GM20431 (cell line): ENCODE results near the gene HCK.
"Not testable (repeated sequence)": the region's sequence is repeated elsewhere in the genome, so short reads cannot be mapped to it uniquely, and the experiment has no call there.

Experiments
- in situ Hi-C: fragments of 300-500 bp; cut with MseI, MboI; formaldehyde crosslinking; loops from one replicate; pipeline ENCODE4 v1.15.0; 2020; ENCODE audit warnings: low sequenced_read_pairs; ENCODE audit not compliant: unreplicated experiment

HCK gene

DNA sequence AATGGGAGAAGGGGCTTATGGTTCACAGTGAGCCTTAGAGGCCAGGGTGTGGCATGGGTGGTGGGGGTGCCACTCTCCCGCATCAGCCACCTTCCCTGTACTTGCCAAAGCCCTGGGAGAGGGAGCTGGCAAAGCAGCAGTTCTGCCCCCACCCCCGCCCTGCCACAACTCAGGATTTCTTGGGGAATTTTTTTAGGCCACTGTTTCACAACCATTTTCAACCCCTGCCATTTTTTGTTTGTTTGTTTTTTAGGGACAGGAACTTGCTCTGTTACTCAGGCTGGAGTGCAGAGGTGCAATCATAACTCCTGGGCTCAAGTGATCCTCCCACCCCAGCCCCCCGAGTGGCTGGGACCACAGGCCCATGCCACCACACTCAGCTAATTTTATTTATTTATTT lies 35.0 kb downstream of the HCK start:
- in situ Hi-C loops: no loop called here

DNA sequence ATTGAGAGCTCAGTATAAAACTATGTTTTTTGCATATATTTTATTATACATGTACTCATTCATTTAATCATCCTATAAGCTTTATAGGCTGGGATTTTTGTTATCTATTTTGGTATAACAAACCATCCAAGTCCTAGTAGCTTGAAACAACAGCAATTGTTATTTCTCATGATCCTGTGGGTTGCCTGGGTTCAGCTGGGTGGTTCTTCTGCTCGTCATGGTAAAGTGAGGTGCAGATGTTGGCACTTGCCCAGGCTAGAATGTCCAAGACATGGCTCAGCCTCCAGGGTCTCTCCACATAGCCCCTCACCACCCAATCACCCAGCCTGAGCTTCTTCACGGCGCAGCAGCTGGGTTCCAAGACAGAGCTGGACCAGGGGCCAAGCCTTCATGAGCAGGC lies 36.7 kb downstream of the HCK start:
- in situ Hi-C loops: no loop called here

DNA sequence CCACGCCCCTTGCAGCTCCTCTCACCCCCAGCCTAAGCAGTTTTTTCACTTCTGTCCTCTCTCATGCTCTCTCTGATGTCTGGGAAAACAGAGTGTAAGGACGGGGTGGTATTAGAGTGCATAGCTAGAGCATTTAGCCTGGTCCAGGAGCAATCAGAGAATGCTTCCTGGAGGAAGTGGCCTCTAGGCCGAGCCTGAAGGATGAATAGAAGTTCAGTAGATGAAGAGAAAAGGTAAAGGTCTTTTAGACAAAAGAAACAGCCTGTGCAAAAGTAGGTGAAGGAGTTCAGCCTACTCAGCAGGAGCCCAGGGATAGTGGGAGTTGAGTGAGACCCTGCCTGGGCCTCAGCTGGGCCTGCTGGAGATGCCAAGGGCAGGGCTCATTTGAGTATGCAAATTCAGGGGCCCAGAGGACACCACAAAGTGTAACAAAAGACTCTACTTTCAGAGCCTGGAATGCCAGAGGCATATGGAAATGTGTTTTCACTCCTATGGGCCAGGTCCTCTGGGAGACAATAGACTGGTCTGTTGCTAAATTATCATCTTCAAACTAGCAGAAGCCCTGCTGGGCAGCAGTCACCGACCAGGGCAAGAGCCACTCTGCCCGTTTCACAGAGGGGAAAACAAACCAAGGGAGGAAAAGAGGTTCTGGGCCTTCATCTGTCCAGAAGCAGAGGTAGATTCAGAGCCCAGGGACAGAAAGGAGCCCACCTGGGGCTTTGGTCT lies 37.8 kb downstream of the HCK start:
- in situ Hi-C loops: no loop called here

DNA sequence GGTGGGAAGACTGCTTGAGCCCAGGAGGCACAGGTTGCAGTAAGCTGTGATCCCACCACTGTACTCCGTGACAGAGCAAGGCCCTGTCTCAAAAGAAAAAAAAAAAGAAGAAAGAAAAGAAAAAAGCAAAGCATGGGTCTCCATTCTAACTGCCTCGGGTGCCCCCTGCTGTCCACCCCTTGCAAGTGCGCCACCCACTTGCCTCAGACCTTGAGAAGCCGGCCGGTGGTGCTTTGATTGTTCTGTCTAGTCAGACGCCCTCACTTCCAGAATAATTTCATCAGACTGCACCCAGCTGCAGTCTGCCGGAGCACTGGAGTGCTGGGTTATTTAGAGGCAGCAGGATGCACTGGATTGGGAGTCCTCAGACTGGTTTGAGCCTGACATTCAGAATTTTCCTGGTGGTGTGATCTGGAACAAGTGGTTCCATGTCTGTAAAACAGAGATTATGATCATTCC lies 39.9 kb downstream of the HCK start:
- in situ Hi-C loops: no loop called here

DNA sequence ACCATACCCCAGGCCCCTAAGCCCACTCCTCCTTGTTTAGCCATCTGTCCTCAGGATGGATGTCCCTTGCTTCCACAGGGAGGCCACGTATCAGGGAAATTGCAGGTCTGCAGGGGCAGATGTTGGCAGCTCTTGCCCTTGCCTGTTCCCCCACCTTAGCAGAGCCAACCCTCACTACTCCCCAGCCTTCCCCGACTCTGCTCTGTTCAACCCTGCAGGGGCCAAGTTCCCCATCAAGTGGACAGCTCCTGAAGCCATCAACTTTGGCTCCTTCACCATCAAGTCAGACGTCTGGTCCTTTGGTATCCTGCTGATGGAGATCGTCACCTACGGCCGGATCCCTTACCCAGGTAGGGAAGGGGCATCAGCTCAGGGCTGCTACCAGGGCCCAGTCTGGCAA lies 46.7 kb downstream of the HCK start:
- in situ Hi-C loops: no loop called here

DNA sequence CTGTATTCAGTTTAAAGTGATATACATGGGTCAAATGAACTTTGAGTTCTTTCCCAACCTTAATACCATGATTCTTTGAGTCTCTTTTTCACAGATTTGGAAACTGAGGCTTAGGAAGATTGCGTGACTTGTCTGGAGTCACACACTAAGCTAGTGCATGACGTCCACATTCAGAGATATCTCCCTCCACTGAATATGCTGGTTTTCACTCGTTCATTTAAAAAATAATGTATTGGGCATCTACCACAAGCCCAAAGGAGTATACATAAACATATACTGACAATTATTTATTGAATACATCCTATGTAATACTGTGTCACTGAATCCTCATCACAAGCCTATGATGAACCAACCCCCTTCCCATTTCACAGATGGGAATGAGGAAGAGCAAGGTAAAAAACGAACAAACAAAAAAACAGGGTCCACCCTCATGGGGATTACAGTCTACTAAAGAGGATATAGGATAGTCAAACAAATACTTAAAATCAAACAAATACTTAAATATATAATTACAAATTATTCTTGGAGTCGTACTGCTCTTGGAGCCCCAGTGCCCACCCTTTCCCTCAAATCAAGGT lies 56.9 kb downstream of the HCK start:
- in situ Hi-C loops: no loop called here

DNA sequence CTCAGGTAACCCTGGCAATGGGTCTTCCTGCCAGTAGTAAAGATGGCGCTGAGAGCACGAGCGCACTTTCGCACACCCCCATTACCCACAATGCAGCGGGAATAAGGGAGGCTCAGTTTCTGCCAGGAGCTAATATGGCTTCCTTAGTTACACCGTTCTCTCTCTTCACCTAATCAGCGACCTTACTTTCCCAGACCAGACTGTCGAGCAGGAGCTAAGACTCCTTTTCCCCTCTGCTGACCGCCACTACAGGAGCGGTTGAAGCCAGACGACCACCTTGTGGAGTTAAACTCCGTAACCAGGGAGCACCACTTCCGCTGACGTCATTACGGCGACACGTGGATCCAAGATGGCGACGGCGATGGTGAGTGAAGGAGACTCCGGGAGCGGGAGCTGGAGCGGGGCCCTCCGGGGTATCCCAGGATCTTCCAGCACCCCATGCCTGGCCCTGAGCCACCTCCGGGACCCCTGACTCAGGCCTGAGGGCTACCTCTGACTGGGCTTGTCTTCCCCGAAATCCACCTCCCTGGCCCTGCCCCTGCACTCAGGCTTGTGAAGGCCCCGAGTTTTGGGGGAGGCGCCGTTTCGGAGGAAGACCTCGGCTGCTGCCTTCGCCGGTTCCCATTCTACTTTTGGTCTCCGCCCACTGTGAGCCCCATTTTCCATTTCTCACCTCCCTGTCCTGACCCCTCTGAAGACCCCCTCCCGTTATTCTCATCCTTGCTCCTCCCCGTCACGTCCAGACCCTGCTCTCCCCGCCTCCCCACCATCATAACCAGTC lies 57.5 kb downstream of the HCK start, which contains the start of gene TM9SF4:
TSS of gene TM9SF4 (plus strand) at position 323 of the 781 bp plus-strand sequence. CDS start at position 350, 27 bp downstream.
- in situ Hi-C loops: no loop called here

DNA sequence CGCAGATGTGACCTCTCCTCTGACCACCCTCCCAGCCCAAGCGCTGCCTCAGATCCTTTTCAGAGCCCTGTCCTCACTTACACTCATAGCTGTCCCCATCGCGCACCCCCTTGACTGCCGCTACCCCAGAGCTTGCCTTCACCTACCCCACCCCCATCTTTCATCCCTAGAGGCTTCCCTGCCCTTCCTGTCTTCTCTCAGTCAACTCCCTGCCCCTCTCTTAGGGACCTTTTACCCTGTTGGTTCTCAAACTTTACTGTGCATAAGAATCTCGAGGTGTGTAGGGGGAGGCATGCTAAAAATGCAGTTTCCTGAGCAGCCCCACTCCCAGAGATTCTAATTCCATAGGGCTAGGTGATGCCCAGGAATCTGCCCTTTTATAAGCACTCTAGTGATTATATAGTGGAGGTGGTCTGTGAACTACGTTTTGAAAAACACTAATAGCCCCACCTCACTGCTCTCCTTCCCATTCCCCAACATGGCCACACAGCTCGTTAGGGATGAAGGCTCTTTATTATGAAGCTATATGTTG lies 58.2 kb downstream of the HCK start:
- in situ Hi-C loops: no loop called here

DNA sequence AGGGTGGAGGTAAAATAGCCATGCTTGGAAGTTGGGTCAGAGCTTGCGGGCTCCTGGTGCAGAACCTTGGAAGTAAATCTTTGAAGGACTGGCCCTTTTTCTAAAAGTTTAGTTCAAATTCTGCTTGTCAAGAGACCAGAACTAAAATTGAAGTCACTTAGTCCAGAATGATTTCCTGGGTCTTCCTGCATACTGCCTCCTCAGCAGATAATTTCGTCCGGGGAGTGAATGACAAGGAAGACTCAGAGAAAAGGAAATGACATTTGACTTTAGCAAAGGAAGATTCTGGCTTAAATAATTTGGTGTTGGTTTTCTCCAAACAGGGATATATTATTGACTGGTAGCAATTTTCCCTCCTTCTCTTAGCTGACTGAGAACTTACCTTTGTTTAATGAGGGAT lies 58.7 kb downstream of the HCK start:
- in situ Hi-C loops: no loop called here

DNA sequence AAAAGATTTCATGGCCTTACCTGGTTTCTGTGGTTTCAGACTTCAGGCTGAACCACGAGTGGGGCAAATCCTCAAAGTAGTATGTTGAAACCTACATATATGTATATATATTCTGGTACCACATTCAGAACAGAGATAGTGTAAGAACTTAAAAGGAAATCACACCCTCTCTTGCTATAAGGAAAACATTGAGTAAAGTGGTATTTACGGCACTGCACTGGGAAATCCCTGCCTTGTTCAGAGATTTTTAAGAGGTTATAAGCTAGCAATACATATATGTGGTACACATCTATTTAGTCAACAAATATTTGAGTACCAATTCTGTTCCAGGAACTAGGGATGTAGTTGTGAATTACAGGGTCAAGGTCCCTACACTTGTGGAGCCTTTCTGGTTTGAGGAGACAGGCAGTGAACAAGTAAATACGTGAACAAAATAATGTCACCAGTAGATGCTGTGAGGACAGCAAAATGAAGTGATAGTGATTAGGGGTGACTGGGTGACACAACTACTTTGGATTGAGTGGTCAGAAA lies 59.2 kb downstream of the HCK start:
- in situ Hi-C loops: no loop called here

DNA sequence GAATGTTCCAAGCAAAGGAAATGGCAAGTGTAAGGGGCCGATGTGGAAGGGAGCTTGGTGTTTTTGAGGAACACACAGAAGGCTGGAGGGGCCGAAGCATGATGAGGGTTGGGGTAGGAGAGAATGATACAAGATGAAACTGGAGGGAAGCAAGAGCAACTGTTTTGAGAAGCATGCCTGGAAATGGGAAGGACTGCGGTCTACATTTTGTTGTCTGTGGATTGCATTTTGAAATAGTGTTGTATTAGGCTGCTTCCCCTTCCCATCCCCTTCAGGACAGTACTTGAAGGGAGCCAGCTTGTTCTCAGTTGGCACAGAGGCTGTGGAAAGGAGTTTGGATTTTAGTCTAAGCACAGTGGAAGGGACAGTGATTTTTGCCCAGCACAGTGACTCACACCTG lies 59.7 kb downstream of the HCK start:
- in situ Hi-C loops: no loop called here

DNA sequence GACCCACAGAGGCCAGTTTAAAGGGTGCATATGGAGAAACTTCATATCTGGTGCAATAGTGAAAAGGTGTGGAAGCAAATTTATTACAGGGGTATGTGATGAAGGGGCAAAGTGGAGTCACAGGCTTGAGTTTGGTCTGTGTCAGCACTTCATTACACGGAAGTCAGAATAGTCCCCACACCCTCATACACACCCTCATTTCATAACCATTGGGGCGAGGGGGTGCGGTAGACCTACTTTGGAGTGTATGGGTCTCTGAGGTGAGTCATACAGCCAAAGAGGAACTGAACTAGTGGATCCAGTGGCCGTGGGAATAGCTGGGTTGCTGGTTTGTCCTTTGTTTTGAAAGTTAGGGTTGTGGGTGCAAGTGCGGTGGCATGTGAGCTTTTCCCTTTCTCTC lies 60.8 kb downstream of the HCK start:
- in situ Hi-C loops: no loop called here

DNA sequence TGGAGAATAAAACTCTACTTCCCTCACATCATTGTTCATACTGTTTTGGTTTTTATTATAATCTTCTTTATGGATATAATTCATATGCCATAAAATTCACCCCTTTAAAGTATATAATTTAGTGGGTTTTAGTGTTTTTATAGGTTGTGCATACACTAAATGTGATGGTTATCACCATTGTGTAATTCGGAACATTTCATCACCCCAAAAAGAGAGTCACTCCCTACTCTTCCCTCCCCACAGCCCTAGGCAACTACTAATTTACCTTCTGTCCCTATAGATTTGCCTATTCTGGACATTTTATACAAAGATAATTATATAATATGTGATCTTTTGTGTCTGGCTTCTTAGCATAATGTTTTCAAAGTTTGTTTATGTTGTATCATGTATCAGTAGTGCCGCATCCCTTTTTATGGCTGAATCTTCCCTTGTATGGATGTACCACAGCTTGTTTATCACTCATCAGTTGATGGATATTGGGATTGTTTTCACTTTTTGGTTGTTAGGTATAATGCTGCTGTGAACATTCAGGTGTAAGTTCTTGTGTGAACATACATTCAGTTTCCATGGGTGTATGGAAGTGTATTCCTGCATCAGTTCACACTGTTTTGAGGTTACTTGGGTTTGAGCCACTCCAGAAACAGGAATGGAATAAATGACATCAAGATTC lies 61.7 kb downstream of the HCK start:
- in situ Hi-C loops: no loop called here

DNA sequence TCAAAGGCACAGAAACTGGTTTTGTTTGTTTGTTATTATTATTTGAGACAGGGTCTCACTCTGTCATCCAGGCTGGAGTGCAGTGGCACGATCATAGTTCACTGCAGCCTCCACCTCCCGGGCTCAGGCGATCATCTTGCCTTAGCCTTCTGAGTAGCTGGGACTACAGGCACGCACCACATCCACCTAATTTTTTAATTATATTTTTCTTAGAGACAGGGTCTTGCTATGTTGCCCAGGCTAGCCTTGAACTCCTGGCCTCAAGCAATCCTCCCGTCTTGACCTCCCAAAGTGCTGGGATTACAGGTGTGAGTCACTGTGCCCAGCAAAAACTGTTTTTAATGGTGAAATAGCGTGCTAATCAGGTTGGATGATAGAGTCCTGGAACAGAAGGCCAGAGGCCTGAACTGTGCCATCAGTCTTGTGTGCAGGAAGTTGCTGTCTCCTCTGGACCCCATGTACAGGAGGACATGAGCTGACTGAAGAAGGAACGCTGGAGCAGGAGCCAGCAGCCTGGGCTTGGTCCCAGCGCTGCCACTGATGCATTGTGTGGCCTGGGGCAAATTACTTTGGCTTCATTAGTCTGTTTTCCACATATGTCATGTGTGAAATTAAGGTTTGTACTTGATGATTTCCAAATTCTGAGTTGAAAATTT lies 62.4 kb downstream of the HCK start:
- in situ Hi-C loops: no loop called here

DNA sequence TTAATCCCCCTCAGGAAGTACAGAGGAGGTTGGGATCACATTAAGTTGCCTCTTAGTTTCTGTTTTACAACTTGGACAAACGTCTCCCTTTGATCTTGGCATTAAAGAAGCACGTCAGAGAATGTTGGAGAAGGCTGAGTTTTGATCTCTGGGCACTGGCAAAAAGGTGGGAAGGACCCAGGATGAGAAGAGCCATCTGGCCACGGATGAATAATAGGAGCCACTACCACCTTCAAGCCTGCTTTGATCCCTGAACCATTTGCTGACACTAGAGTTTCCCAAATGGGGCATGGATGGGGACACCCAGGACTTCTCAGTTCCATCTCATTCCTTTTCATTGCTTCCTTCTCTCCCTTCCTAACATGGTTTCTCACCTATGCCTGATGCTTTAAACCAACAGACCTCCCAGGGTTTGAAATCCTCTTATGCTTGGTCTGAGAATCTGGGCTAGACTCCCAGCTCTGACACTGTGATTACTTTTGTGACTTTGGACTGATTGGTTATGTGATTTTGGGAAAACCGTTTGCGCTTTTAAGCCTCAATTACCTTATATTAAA lies 63.2 kb downstream of the HCK start:
- in situ Hi-C loops: no loop called here

DNA sequence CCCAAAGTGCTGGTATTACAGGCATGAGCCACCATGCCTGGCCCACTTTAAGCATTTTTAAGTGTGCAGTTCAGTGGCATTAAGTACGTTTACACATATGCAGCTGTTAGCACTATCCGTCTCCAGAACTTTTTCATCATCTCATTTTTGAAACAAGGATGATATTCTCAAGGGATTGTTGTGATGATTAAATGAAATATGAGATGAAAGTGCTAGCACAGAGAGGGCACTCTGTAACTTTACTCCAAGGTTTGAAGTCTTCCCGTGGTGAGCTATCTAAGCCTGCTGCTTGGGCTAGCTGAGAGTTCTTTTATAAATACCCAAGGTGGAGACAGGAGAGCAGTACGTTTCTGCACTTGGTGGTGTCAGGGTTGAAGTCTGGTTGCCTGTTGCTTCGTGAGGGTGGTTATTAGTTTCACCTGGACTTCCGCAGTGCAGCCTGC lies 64.1 kb downstream of the HCK start:
- in situ Hi-C loops: no loop called here

DNA sequence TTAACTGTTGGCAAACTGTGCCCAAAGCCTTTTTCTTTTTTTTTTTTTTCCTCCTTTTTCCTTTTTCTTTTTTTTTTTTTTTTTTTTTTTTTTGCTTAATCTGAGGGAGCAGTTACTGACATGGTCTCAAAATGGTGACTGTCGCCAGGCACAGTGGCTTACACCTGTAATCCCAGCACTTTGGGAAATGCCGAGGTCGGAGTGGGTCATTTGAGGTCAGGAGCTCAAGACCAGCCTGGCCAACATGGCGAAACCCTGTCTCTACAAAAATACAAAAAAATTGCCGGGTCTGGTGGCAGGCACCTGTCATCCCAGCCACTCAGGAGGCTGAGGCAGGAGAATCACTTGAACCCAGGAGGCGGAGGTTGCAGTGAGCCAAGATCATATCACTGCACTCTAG lies 64.8 kb downstream of the HCK start:
- in situ Hi-C loops: not testable (repeated sequence)

DNA sequence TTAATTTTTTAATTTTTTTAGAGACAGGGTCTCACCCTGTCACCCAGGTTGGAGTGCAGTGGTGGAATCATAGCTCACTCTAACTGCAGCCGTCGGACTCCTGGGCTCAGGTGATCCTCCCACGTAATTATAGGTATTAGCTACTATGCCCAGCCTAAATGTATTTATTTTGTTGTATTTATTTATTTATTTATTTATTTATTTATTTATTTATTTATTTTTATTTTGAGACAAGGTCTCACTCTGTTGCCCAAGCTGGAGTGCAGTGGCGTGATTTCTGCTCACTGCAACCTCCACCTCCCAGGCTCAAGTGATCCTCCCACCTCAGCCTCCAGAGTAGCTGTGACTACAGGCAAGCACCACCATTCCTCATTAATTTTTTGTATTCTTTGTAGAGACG lies 66.4 kb downstream of the HCK start:
- in situ Hi-C loops: not testable (repeated sequence)

DNA sequence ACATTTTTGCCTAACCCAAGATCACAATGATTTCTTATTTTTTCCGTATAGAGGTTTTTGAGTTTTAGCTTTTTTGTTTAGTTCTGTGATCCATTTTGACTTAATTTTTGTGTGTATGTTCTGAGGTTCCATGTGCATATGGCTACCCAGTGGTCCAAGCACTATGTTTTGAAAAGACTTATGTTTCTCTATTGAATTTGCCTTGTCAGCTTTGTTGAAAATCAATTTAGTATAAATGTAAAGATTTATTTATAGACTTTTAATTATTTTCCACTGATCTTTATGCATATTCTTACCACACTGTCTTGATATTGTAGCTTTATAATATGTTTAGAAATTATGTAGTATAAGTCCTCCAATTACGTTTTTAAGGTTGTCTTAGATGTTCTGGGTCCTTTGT lies 67.7 kb downstream of the HCK start:
- in situ Hi-C loops: no loop called here
